ENCODE data around the gene EXT2.

DNA sequence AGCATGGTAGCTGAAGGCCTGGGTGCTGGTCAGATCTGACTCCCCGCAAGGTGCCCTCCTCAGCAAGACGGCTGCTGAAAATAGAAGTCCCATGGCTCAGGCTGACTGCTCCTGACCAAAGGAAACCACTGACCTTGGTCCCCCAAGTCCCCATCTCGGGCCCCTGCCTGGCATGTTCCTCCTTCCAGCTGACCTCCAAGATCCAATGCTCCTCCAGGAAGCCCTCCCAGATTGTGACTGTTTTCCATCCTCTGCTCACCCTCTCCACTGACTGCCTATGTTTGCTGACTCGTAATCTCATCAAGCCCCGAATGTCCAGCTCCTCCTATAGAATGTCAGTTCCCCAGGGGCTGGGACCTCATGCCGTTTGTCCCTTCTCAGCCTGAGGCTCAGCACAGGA lies 184.0 kb downstream of the EXT2 start:
- TF ChIP-seq, protein P1, sequence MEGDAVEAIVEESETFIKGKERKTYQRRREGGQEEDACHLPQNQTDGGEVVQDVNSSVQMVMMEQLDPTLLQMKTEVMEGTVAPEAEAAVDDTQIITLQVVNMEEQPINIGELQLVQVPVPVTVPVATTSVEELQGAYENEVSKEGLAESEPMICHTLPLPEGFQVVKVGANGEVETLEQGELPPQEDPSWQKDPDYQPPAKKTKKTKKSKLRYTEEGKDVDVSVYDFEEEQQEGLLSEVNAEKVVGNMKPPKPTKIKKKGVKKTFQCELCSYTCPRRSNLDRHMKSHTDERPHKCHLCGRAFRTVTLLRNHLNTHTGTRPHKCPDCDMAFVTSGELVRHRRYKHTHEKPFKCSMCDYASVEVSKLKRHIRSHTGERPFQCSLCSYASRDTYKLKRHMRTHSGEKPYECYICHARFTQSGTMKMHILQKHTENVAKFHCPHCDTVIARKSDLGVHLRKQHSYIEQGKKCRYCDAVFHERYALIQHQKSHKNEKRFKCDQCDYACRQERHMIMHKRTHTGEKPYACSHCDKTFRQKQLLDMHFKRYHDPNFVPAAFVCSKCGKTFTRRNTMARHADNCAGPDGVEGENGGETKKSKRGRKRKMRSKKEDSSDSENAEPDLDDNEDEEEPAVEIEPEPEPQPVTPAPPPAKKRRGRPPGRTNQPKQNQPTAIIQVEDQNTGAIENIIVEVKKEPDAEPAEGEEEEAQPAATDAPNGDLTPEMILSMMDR (IDR thresholded peaks at IDR 0.05 in 2 of 3, conservative IDR thresholded peaks at IDR 0.05 in 1 of 3; ENCODE audit: borderline replicate concordance in 1 of 3, insufficient read depth in 1 of 3, low read depth in 2 of 3, low read length in 2 of 3) = no peak
- TF ChIP-seq POLR2A (IDR thresholded peaks at IDR 0.05; ENCODE audit: borderline replicate concordance, extremely low read depth, insufficient read depth, insufficient read length) (no peak), SP1 (IDR thresholded peaks at IDR 0.05; ENCODE audit: low read depth) (no peak), TCF7L2 (IDR thresholded peaks at IDR 0.05; ENCODE audit: borderline replicate concordance, extremely low read depth, insufficient read depth, insufficient read length) (no peak), EZH2 (IDR thresholded peaks at IDR 0.05) (no peak), POLR2AphosphoS5 (IDR thresholded peaks at IDR 0.05; ENCODE audit: low read depth, low read length) (no peak), YY1 (IDR thresholded peaks at IDR 0.05; ENCODE audit: extremely low read depth, insufficient replicate concordance, low read depth, low read length) (no peak)
- TF ChIP-seq, protein P2, sequence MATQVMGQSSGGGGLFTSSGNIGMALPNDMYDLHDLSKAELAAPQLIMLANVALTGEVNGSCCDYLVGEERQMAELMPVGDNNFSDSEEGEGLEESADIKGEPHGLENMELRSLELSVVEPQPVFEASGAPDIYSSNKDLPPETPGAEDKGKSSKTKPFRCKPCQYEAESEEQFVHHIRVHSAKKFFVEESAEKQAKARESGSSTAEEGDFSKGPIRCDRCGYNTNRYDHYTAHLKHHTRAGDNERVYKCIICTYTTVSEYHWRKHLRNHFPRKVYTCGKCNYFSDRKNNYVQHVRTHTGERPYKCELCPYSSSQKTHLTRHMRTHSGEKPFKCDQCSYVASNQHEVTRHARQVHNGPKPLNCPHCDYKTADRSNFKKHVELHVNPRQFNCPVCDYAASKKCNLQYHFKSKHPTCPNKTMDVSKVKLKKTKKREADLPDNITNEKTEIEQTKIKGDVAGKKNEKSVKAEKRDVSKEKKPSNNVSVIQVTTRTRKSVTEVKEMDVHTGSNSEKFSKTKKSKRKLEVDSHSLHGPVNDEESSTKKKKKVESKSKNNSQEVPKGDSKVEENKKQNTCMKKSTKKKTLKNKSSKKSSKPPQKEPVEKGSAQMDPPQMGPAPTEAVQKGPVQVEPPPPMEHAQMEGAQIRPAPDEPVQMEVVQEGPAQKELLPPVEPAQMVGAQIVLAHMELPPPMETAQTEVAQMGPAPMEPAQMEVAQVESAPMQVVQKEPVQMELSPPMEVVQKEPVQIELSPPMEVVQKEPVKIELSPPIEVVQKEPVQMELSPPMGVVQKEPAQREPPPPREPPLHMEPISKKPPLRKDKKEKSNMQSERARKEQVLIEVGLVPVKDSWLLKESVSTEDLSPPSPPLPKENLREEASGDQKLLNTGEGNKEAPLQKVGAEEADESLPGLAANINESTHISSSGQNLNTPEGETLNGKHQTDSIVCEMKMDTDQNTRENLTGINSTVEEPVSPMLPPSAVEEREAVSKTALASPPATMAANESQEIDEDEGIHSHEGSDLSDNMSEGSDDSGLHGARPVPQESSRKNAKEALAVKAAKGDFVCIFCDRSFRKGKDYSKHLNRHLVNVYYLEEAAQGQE (IDR thresholded peaks at IDR 0.05; ENCODE audit: low read depth) = no peak
